ENCODE data around the gene CDK14.

CDK14 gene

GRCh38 chr7:90830308-90830707 is 234.2 kb downstream of the CDK14 start:
- TF ChIP-seq REST (IDR thresholded peaks at IDR 0.05; ENCODE audit: insufficient replicate concordance, low read depth) (no peak), CTCF (IDR thresholded peaks at IDR 0.05; ENCODE audit: insufficient read depth, low read length) (no peak), SPI1 (IDR thresholded peaks at IDR 0.05; ENCODE audit: borderline replicate concordance, low read depth) (no peak), GABPA (IDR thresholded peaks at IDR 0.05; ENCODE audit: low read depth) (no peak), POLR2AphosphoS5 (IDR thresholded peaks at IDR 0.05; ENCODE audit: low read depth) (no peak)
- Histone ChIP-seq H3K27ac (replicated peaks) (no peak overlapping the region), H3K27me3 (ENCODE audit: insufficient read depth, poor library complexity, severe bottlenecking) (no peaks in the 10 kb centered on the region), H3K4me3 (replicated peaks; ENCODE audit: insufficient read depth, low read length) (no peak overlapping the region)
- no peak for DNase-seq (ENCODE audit: low read depth in 1 of 2, low spot score in 1 of 2)

GRCh38 chr7:90832726-90833125 is 236.6 kb downstream of the CDK14 start:
- no peak for DNase-seq (ENCODE audit: low read depth in 1 of 2, low spot score in 1 of 2)
- Histone ChIP-seq H3K27me3 (ENCODE audit: insufficient read depth, poor library complexity, severe bottlenecking) (no peaks in the 10 kb centered on the region), H3K4me3 (replicated peaks; ENCODE audit: insufficient read depth, low read length) (no peak overlapping the region), H3K27ac (replicated peaks) (no peak overlapping the region)
- no peak for TF ChIP-seq SPI1 (IDR thresholded peaks at IDR 0.05; ENCODE audit: borderline replicate concordance, low read depth)
- TF ChIP-seq REST (IDR thresholded peaks at IDR 0.05; ENCODE audit: insufficient replicate concordance, low read depth), result no peak
- no peak for TF ChIP-seq GABPA (IDR thresholded peaks at IDR 0.05; ENCODE audit: low read depth)

- Histone ChIP-seq H3K27me3 (ENCODE audit: insufficient read depth, poor library complexity, severe bottlenecking) (no peaks in the 10 kb centered on the region), H3K4me3 (replicated peaks; ENCODE audit: insufficient read depth, low read length) (no peak overlapping the region), H3K27ac (replicated peaks) (no peak overlapping the region)
- DNase-seq (ENCODE audit: low read depth in 1 of 2, low spot score in 1 of 2), result no peak
- TF ChIP-seq REST (IDR thresholded peaks at IDR 0.05; ENCODE audit: insufficient replicate concordance, low read depth) (no peak), GABPA (IDR thresholded peaks at IDR 0.05; ENCODE audit: low read depth) (no peak), SPI1 (IDR thresholded peaks at IDR 0.05; ENCODE audit: borderline replicate concordance, low read depth) (no peak), POLR2AphosphoS5 (IDR thresholded peaks at IDR 0.05; ENCODE audit: low read depth) (no peak), CTCF (IDR thresholded peaks at IDR 0.05; ENCODE audit: insufficient read depth, low read length) (no peak)
Measured at GRCh38 chr7:90833443-90833842, 237.3 kb downstream of the CDK14 start.

- H3K4me3 ChIP-seq (replicated peaks; ENCODE audit: insufficient read depth, low read length), result no peak overlapping the region
- no peak for DNase-seq (ENCODE audit: low read depth in 1 of 2, low spot score in 1 of 2)
- H3K27me3 ChIP-seq (ENCODE audit: insufficient read depth, poor library complexity, severe bottlenecking), result no peaks in the 10 kb centered on the region
- TF ChIP-seq REST (IDR thresholded peaks at IDR 0.05; ENCODE audit: insufficient replicate concordance, low read depth) (no peak), POLR2AphosphoS5 (IDR thresholded peaks at IDR 0.05; ENCODE audit: low read depth) (no peak), GABPA (IDR thresholded peaks at IDR 0.05; ENCODE audit: low read depth) (no peak), SPI1 (IDR thresholded peaks at IDR 0.05; ENCODE audit: borderline replicate concordance, low read depth) (no peak), CTCF (IDR thresholded peaks at IDR 0.05; ENCODE audit: insufficient read depth, low read length) (no peak)
- H3K27ac ChIP-seq (replicated peaks), result no peak overlapping the region
Measured at GRCh38 chr7:90834771-90835170, 238.7 kb downstream of the CDK14 start.
